HG02852 (cell line): ENCODE results near the gene AFDN.

Source experiments
- ATAC-seq: cut with Tn5 transposase; IDR thresholded peaks from one replicate; pipeline ENCODE4 v1.9.1; 2021; ENCODE audit warnings: mild to moderate bottlenecking, moderate library complexity; ENCODE audit not compliant: unreplicated experiment

The AFDN gene

DNA sequence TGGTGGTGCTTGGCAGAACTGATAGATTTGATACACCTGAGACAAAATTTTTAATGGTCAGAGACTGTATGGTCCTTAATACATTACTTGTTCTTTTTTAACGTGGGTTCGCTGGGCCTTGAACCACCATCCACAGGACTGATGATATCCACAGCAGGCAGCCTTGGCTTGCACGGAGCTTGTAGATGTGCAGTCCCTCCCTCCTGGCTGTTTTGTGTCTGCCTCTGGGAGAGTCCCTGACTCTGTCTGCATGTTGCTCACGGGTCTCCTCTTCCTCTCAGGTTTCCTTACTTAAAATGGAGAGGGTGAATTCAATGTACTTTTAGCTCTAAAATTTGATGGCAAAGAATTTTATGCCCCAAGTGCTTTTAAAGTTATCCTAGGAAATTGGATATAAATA lies 188.3 kb downstream of the AFDN start:
- ATAC-seq = no peak

DNA sequence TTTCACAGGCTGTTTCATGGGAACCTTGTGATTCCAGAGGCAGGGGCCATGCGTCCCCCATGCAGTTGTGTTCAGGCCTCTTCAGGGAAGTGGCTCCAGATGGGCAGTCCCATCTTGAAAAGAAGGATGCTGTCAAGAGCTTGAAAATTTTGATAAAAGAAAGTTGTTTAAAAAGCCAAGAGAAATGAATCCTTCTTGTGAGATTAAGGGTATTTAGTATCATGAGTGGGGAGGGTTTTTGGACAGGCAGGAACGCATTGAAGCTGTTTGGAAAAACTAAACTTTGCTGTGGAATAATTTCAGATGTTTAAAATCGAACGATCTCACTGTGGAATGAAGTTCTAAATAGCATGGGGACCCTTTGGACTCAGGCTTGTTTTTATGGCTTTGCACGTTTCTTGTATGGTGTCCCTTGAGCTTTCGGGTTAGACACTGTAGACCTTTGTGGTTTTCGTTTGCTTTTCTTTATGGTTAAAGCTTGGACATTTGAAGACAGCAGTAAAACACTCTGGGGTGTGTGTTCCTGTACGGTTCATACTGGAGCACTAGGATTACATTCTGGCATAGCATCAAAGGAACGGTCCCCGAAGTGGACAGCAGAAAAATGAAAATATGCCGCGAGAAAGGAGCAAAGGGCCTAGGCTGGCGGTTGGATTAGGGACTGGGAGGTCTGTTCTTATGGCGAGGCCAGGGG lies 188.9 kb downstream of the AFDN start:
- no peak for ATAC-seq

DNA sequence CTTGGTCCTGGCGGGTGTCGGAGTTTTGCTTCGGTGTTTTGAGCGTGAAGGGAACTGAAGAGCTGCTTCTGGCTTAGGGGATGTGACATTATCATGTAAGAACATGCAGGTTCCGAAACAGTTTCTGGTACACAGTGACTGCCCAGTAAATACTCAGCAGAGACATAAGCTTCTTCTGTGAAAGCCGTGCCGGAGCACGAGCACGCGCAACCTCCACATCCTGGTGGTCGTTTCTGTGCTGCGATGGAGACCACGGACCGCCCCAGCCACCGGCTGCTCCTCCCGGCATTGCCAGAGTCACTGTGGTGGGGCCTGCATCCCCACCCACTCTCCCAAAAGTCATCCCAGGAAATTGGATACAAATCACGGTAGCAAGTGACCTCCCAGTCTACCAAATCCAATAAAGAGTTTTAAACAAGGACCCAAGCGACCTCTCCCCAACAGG lies 189.5 kb downstream of the AFDN start:
- no peak for ATAC-seq

DNA sequence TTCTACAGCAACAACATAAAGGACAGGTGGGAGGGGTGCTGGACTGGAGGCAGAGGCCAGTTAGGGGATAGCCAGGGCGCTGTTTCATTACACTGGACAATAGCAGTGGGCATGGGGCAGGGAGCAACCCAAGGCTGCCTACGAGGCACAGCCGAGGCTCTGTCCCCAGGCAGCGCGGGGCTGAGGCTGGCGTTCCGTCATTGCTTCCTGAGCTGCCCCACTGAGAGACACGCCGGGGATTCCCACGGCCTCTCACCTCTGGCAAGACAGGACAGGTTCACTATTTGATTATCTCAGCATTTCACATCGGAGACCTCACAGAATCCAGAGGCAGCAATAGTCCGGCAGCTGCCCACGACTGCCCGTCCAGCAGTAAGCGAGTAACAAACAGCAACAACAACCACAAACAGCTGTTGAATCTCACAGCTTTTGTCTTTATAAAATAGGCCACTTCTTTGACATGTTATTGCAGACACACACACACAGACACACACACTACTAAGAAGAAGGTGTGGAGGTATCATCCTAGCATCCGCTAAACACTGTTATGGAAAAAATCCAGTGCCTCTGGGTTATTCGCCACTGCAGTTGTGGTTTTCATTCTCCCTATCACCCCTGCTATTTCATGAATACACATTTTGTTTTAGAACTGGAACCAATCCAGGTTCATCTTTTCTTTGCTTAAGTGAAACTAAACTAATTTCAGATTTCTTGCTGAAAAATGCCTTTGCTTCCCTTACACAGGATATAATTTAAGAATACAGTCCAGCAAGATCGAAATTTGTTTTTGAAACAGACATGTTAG lies 190.2 kb downstream of the AFDN start:
- ATAC-seq = no peak

DNA sequence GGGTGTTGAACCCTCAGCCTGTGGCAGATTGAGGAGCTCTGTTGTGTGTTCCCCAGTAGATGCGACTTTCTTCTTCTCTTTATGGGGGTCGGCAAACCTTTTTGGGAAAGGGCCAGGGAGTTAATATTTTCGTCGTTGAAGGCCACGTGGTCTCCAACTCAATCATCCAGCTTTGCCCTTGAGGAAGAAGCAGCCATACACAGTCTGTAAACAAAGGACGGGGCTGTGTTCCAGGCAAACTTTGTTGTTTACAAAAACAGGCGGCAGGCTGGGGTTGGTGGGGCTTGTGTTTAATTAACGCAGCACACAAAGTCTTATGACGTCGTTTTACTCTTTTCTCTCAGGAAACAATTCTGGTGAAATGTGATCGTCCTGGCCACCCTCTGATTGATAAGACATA lies 190.9 kb downstream of the AFDN start:
- no peak for ATAC-seq

DNA sequence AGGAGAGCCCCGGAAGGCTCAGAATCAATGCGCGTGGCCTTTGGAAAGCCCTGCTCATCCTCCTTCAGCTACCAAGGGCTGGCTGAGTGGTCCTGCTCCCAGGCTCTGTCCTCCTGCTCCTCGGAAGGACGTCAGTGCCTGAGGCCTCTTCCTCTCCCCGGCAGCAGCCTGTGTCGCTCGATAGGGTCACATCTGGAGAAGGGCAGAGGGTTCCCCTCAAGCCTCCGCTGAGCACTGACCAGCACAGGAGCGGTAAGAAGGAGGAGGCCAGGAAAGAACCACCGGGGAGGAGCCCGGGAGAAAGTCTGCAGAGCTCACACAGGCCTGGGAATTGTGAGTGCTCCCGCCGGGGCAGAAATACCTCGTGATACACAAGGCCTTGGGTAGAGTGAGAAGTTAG lies 192.0 kb downstream of the AFDN start:
- ATAC-seq = no peak

DNA sequence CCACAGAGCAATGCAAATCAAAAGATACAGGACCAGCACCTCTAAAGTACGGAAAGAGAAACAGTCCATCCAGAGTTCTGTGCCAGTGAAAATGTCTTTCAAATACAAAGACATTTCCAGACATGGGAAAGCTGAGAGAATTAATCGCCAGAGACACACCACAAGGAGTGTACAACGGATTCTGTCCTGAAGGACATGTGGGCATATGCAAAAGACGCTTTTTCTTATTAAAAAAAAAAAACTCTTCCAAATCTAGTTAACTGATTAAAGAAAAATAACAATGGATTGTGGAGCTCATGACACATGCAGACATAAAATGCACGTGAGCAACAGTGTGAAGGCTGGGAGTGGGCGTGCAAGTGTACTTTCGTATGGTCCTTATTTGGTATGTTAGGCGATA lies 193.5 kb downstream of the AFDN start:
- ATAC-seq = no peak

DNA sequence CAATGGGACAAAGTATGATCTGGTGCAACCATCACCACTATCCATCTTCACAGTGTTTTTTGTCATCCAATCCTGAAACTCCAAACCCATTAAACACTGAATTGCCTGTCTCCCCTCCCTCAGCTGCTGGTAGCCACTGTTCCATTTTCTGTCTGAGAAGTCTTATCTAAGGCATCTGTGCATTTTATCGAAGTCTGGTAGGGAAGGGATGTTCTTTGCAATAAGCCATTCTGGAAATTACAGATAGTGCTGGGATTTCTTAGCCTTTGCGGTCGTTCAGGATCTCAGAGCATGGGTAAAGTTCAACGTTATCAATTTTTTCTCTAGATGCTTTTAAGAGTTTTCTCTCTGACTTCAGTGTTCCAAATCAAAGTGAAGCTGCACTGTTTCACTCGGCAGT lies 194.9 kb downstream of the AFDN start:
- ATAC-seq = no peak
